NCI-H2196 treated with DMSO at 0.1 percent for 48 hours (cell line): ENCODE results near the gene CDK5.

Source experiments
- DNase-seq: peaks from one replicate; lab custom pipeline; 2025; ENCODE audit not compliant: unreplicated experiment; lab: John Stamatoyannopoulos, UW

The CDK5 gene

DNA sequence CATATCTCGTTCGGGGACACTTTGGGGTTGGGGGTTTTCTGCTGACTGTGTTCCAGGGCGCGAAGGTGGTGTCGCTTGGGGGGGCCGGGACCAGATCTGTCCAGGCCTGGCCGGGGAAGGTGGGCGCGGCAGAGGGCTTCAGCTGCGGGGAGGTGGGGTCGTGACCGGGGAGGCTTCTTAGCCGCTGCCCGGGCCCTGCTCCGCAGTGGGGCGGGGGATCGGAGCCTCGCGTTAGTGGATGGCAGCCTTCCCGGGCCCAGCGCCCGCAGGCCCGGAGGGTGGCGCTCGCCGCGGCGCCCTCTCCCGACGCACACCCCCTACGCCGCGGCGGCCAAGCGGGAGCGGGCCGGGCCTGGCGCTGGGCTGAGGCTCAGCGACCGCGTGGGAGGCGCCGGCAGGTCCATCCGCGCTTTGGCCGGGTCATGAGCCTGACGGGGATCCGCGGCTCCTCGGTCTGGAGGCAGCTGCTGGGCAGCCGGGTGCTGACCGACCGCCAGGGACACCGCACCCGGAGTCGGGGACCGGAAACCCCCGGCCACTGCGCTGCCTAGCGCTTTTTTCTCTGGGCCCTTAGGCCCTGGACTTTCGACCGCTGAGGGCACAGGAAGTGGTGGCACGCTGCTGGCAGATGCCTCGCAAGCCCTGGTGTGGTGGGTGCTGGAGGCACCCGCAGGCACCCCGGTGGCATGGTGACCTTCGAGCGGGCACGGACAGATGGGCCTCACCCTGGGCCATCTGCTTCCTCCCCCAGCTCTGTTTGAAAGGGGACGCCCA, 29.7 kb upstream of the CDK5 start:
- DNase-seq: no peak

DNA sequence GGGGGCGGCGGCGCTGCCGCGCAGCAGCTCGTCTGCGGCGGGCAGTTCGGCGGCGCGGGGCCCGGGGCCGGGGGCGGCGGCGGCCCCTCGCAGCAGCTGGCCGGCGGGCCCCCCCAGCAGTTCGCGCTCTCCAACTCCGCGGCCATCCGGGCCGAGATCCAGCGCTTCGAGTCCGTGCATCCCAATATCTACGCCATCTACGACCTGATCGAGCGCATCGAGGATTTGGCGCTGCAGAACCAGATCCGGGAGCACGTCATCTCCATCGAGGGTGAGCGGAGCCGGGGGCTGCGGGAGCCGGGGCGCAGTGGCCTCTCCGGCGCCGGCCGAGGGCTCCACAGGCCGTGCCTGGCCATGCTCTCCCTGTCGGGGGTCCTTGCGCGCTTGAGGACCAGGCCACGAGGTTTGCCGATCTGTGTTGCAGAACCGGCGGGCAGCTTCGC, 29.1 kb upstream of the CDK5 start:
- DNase-seq: no peak

DNA sequence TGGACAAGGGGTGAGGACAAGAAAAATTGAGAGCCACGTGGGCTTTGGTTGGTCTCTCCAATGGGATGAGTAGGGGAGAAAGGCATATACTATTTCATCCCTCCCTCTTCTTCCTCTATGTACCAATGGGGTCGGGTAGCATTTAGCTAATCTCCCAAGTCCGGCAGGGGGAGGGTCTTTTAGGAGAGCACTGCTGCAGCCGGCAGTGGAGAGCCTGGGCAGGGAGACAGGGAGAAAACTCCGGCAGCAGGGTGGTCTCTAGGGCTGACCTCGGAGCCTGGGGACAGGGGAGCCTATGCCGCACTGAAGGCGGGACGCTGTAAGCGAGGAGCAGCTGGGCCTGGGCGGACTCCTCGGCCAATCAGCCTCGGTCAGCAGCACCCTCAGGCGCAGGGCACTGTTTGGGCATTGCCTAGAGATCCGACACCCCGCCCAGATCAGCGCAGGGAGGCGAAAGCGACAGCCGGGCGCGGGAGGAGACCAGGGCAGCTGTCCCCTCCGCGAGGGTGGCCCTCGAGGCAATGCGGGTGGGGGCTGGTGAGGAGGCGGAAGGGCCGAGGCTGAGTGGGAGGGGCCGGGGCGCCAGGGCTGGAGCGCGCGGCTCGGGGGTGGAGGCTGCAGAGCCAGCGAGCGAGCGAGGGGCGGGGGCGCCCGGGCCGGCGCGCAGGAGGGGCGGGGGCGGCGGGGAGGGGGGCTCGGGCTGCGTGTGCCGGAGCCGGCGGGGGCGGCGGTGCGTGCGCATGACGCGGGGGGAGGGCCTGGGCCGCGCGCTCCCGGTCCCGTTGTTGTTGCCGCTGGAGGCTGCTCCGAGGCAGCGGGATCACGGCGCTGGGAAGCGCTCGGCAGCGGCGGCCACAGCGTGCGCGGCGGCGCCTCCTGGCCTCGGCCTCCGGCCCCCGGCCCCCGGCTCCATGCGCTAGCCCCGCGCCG, 28.3 kb upstream of the CDK5 start, which contains the start of gene AGAP3:
Gene AGAP3 (plus strand): TSS at position 785 of the 930 bp plus-strand sequence. CDS start 267 bp downstream, outside the sequence.
- peak; percentile 53 for DNase-seq

DNA sequence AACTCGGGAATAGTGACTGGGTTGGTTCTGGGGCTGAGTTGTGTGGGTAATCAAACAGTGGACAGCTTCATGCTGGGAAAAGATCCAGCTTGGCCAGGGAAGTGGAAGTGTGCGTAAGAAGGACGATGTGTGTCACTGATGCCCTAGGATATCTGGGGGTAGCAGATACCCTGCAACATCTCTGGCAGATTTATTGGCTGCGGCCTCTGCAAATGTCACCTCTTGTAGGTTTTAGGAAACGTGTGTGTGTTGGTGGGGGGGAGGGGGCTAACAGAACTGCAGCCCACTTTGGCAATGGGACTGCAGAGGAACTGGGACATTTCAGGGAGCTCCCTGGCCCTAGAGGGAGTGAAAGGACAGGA, 27.6 kb upstream of the CDK5 start:
- no peak for DNase-seq

DNA sequence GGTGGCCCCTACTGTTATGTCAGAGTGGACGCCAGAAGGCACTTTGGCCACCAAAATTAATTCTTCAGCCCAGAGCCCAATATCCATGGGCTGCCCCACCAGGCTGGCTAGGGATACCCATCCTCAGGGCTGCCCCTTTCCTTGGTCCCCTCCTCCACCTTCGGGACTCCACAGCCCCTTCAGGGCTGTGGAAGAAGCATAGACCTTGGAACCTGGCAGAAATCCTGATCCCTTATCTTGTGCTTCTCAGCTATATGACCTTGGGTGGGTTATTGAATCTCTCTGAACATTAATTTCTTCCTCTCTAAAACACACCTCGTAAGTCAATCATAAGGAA, 26.1 kb upstream of the CDK5 start:
- DNase-seq: no peak

DNA sequence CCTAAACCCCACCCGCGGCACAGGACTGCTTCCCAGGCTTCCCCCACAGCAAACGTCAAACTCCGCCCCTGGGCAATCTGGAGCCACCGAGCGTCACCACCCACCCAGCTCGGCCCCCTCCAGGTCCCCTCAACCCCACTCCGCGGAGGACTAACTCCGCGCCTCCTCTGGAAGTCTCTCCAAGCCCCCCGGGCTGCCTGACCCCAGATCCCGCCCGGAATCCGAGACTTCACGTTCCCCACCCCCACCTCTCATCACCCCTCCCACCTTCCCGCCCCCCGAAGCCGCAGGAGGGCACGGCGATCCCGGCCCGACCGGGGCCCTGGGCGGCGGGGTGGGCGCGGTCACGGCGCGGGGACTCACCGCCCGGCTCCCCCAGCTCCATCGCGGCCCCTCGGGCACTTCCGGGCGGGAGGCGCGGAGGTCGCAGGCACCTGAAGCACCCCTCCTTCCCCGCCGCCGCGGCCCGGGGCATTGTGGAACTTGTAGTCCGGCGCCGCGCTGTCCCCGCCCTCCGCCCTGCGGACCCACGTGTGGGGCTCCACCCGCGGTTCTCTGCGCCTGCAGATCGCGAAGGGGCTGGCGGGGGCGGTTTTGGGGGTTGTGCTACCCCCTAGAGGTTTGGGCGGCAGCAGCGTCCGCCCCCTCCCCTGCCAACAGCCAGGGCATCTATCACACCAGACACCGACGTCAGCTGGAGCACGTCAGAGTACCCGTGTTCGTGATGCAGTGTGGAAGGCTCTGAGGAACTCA, 25.6 kb upstream of the CDK5 start, which contains the start of gene TMUB1:
Gene TMUB1 (minus strand): TSS at position 423 of the 753 bp plus-strand sequence. CDS start 930 bp downstream, outside the sequence.
- peak; percentile 6 for DNase-seq

DNA sequence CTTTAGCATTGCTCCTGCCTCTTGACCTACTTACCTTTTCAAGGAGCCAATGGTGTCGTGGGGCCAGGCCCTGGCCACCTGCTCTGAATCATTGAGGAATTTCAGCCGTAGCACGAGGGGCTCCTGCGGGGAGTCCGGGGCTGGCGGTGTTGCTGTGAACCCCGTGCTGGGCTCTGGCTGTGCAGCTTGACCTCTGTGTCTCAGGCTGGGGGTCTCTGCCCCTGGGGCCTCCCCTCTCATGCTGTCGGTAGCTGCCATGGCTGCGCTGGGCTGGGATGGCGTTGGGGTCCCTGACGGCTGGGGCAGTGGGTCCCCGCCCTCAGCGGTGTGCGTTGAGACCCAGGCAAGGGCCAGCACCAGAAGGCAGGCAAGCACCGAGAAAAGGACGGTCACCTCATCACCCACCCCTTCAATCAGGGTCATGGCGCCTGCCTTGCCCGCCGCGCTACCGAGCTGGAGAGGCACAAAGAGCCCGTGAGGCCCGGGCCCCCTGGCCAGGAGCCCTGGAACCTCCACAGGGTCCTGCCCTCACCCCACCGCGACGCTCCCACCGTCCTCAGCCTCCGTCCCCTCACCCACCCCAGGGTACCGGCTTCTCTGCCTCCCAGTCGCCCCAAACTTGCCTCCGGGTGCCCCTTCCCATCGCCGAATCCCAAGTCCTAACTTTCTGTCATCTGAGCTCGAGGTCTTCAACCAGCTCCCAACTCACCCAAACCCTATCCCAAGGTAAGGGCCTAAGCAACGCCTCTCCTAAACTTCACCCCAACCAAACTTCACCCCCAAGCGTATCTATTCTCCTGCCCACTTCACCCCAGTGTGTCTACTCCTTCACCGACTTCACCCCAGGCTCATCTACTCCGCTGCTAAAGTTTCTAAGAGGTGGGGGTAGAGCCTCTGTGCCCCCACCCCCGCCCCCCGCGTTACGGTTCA, 24.7 kb upstream of the CDK5 start:
- no peak for DNase-seq

DNA sequence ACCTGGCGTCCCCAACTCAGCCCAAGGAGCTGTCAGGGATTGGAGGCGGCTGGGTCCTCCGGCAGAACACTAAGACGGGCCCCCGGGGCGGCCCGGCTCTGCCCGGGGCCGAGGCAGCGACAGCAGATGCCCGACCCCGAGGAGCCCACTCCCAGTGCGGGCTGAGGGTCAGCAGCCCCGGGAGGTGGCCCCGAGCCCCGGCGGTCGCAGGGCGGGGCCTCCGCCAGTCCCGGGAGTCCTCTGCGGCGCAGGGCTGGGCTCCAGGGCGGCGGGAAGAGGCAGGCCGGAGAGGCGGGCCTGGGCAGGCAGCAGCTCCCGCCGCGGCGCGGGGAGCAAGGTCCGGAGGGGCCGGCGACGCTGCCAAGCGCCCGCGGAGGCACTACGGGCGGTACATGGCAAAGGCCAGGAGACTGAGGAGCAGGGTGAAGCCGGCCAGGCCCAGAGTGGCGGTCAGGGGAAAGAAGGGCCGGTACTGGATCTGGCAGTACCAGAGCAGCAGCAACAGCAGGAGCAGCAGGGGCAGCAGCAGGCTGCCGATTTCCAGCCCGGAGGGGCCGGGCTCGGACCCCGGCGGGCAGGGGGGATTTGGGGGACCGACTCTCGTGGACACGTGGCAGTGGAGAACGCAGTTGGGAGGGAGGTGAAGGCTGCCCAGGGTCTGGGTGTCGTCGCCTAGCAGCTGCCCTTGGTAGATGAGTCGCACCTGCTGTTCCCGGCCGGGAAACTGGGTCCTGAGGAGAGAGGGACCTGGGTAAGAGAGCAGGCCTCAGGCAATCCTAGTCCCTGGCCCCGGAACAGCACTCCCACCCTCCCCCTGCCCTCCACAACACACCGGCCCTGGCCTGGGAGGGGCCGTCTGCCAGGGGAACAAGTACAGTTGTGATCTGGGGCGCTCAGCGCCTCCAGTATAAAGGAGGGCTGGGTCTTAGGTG, 23.7 kb upstream of the CDK5 start:
- no peak for DNase-seq

DNA sequence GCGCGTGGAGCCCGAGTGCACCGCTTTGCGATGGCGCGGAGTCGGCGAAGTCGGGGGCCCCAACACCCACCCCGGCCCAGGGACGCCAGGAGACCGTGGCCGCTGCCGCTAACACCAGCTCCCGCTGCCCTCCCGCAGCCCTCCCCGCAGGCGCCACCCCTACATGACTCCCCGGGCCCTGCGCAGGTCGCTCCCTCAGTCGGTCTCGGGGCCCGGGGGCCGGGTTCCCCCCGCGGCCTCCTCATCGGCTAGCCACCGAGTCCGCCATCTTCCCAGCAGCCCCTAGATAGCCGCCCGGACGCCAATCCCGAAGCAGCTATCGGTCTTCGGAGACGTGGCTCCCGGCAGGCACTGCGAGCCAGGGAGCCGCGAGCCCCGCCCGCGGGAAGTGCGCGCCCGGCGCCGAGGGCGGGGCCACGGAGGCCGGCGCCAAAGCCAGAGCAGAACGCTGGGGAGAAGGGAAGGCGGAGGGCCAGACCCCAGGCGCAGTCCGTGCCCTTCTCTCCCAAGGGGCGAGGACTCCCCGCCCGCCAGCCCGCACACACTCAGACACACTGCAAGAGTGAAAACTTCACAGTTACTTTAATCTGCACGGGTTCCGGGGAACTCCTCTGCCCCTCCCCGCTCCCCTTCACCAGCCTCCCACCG, 22.9 kb upstream of the CDK5 start, which contains the start of gene FASTK:
Gene FASTK (minus strand): TSS at position 288 of the 648 bp plus-strand sequence. CDS start 43 bp downstream, at position 245.
- DNase-seq: peak; percentile 49

DNA sequence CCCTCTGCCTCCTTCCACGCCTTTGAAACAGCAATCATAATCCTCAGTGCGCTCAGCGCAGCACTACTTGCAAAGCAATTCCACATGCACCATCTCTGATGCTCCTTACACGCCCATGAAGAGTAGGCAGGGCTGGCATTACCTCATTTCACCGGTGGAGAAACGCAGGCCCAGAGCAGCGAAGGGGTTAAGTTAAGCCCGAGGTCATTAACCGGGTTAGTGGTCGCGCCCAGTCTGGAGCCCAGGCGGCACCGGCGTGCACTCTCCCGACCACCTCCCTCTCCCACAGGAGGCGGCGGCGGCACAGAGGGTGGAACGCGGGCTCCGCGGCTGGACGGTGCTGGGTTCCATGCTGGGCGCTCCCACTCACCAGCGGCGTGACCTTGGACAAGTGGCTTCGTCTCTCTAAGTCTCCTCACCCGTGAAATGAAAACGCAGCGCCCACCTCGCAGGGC, 22.4 kb upstream of the CDK5 start:
- no peak for DNase-seq

DNA sequence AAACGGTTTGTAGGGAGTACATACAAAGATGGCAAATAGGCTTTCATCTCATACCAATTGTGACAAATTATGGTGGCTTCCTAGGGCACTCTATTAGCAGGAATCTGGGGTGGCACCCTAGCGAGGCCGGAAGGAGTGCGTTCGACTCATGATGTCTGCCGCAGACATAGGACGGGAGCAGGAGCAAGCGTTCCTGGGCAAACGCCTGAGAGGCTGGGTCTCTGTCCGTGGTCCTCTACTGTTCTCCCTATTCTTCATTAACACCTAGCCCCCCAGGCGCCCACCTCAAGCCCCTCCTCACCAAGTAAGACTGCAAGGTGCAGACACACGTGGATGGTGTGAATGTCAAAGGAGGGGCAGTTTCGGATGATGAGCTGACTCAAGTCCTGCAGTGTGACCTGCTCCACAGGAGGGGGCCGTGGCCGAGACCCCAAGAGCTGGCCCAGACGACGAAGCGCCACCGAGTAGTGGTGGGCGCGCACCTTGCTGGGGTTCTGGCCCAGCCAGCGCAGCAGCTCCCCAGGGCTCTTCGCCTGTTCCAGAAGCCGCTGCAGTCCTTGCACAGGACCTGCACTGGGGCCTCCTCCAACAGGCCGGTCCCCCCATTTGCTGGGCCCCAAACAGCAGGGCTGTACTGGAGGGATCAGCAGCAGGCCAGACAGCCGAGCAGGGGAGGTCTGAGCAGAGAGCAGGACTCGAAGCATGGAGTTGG, 21.7 kb upstream of the CDK5 start:
- DNase-seq: no peak

DNA sequence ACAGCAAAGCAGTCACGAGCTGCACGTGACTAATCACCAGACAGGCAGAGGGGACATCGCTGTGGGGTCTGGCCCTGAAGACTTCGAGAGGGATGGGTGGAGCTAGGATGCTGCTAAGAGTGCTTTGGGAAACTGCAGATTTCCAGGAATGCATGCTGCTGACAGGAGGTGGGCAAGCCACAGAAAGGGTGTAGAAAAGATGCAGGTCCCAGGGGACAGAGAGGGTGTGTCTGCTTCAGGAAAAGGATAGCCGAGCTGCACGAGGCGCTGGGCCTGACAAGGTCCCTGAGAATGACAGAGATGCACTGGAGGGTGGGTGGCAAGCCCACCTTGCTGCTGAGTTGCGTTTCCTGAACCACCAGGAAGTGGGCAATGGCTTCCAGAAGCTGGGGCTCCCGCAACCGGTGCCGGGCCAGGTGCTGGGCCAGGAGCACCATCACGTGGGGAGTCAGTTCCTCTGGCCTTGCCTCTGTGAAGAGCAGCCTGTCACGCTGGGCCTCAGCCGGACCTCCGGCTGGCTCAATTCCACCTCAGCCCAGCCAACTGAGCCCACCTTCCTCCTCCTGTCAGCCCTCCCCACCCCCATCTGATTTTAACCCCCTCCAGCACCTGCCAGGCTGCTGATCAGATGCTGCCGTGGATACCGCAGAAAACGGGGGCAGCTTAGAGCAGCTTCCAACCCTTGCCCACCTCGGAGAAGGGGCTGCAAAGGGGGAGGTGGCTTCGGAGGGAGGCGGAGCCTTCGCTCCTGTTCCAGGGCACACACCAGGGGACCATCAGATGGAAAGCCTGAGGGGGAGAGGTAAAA, 20.7 kb upstream of the CDK5 start:
- no peak for DNase-seq

DNA sequence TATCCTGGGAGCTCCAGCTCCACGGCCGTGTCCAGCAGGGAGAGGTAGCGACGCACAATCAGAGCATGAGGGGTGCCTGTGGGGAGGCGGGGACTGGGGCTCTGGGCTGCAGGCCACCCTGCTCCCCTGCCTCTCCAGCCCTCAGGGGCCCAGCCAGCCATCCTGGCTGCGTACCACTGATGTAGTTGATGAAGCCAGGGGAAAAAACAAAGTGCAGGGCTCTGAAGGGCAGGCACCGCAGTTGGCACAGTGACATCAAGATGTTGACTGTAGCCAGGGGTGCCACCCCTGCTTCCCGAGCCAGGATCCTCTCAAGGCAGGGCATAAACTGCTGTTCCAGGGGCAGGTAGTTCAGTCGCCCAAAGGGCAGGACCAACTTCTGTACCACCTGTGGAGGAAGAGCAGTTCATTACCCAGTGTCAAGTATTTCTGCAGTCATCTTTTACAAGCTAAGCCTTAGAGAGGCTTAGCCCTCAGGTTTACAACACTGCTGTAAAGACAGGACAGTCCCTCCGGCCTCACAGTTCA, 20.1 kb upstream of the CDK5 start:
- no peak for DNase-seq

DNA sequence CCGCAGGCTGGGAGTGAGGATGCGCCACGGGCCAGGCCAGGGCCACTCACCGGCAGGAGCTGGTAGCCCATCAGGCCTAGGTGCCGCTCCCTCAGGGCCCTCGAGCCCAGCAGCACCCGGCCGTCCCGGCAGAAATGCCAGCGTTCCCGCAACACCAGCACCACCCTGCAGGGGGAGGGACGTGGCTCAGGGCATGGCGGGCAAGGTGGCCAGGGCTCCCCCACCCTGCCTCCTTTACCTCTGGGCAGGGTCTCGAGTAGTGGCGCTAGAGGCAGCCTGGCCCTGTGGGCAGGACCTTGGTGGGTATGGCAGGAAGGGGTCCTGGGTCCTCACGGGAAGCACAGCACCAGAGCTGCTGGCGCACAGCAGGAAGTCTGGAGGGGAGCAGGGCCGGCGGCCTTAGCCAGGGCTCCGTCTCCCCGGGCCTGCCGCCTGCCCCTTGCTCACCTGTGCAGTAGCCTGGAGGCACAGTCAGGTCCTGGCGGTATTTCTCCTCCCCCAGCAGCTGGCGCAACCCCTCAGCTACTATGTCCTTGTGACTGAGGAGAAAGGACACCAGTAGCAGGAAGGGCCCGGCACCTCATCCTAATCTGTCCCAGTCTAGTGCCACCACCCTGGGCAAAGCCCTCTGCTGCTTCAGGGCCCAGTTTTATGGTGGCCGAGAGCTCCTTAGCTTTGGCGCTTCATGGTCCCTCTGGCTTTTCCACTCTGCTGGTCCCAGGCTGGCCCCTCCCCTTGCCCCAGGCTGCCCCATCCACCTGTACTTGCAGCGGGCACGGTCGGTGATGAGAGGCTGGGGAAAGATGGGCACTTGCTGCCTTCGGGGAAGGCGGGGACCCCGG, 19.4 kb upstream of the CDK5 start:
- no peak for DNase-seq

DNA sequence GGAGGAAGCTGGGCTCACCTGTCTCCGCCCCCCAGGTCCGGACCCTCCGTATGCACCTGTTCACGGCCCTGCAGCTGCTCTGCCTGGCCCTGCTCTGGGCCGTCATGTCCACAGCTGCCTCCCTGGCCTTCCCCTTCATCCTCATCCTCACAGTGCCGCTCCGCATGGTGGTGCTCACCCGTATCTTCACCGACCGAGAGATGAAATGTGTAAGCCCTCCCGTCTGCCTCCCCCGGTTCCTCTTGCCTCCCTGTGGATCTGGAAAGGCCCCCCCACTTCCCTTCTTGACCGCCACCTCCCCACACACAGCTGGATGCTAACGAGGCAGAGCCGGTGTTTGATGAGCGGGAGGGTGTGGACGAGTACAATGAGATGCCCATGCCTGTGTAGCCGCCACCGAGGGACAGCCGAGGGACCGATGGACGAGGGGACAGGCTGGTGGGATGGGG, 18.3 kb upstream of the CDK5 start:
- no peak for DNase-seq

DNA sequence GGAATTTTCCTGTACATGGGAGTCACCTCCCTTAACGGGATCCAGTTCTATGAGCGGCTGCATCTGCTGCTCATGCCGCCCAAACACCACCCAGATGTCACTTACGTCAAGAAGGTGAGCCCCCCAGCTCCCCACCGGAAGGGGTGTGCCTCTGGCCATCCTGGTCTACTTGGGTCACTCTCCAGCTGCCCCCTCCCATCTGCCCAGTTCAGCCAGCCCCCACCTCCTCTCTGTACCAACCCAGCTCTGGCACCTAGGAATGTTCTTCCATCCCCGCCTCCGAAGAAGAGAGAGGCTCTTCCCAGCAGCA, 17.9 kb upstream of the CDK5 start:
- DNase-seq: no peak
